Activated CD4-positive, alpha-beta T cell treated with anti-CD3 and anti-CD28 coated beads, Interleukin-2, amount 50 U/mL, for 4 hours (primary cell): ENCODE data around the gene TMEM256.
"Not testable (repeated sequence)": the region's sequence is repeated elsewhere in the genome, so short reads cannot be mapped to it uniquely, and the experiment has no call there.

Experiments used
- DNase-seq, 2 experiments: peaks; one replicate each; pipeline ENCODE4 v3.0.0-alpha.2; 2020

The TMEM256 gene

DNA sequence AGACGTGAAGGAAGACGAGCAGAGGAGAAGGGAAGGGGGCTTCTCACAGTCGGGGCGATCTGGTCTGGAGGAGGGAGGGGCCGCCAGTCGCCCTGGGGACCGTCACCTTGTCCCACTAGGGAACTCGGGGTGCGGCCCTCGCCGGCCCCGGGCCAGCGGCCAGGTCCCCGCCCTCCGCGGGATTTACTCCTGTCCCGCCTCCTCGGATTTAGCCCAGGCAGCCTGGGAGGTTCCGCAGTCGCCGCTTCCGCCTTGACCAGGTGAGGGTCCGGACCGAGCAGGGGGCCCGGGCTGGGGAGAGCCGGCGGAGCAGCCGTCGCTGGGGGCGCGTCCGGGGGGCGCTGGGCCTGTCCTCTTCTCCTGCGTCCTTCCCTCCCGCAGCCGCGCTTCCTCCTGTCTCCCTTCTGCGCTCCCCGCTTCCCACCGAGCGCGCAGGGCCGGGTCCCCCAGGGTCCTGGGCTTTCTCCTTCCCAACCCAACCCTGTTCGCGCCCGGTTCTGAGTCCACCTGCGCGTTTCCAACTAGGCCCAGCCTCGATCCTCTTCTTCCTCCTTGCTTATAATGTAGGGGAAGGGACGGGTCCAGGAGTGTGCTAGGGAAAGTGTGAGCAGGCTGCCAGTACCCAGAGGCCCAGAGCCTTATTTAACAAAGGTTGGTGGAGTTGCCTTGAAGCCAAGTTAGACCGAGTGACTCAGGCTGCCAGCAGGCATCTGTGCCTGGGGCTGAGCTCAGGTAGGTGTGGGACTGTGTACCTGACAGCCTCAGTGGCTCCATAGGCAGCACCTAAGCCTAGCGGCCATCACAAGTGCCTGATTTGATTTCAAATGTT is 22.8 kb downstream of the TMEM256 start, which contains the start of gene TNK1:
TNK1 (plus strand) TSS at position 235 of the 829 bp plus-strand sequence. CDS start 1,838 bp downstream, outside the sequence.
- no peak for DNase-seq

DNA sequence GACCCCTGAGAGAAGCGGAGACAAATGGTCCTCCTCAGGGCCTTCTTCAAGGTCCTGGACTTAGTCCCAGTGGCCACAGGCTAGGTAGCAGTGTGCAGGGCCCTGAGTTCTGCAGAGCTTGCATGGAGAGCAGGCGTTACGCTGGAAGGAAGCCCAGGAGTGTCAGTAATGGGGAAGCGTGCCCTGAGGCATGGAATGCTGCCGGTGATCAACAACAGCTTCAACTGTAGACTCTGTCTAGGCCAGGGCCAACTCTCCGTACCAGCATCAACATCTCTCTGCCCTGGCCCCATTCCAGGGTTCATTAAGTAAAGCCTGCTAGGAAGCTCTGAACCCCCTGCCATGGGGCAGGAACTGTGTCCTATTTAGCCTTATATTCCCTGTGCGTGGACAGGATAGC is 23.6 kb downstream of the TMEM256 start:
- DNase-seq, result no peak

DNA sequence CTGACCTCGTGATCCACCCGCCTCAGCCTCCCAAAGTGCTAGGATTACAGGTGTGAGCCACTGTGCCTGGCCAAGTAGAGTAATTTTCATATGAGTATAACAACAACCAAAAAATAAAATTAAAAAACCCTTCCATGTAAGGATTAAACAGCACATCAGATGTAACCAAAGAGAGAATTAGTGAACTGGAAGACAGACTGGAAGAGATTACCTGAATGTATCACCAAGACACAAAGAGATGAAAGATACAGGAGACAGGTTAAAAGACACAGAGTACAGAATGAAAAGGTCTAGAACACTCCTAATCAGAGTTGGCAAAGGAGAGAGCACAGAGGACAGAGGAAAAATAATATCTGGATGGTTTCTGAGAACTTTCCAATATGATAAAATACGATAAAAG is 24.8 kb downstream of the TMEM256 start:
- no peak for DNase-seq

DNA sequence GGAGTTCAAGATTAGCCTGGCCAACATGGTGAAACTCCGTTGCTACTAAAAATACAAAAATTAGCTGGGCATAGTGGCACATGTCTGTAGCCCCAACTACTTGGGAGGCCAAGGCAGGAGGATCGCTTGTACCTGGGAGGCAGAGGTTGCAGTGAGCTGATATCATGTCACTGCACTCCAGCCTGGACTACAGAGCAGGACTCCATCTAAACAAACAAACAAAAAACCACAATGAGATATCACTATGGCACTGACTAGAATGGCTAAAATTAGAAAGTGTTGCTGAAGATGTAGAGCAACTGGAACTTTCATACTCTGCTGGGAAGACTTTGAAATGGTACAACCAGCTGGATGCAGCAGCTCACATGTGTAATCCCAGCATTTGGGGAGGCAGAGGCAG is 29.5 kb downstream of the TMEM256 start:
- DNase-seq, result no peak

DNA sequence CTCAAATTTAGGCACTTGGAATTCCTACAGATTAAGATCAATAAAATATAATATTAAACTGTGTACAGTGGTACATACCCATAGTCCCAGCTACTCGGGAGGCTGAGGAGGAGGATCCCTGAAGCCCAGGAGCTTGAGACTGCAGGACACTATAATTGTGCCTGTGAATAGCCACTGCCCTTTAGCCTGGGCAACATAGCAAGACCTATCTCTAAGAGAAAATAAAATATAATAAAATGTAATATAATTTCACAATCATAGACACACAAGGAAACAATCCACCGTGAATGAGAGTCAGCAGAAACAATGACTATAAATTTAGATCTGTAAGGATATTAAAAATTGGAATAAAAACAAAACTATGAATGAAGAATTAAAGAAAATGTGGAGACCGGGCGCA is 33.0 kb downstream of the TMEM256 start:
- DNase-seq, result no peak

DNA sequence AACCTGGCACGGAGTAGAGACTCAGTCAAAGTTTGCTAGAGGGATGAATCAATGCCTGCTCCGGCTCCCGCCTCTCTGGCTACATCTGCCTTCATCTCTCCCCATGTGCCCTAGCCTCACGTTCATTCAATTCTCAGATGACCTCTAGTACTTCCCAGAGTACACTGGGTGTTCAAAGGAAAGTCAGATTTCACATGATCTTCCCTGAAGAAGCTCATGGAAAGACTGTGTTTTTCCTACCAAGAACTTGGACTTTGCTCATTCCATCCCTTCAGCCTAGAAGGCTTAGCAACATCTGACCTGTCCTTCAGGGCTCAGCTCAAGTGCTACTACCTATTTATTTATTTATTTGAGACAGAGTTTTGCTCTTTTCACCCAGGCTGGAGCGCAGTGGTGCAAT is 34.1 kb downstream of the TMEM256 start:
- DNase-seq, result no peak

DNA sequence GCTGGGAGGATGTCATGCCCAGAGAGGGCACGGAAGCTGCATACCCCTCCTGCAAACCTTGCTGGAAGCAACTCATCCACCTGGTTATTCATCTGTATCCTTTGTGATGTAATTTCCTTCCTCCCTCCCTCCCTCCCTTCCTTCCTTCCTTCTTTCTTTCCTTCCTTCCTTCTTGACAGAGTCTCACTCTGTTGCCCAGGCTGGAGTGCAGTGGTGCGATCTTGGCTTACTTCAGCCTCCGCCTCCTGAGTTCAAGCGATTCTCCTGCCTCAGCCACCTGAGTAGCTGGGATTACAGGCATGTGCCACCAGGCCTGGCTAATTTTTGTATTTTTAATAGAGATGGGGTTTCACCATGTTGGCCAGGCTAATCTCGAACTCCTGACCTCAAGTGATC is 35.3 kb downstream of the TMEM256 start:
- not testable (repeated sequence) for DNase-seq

DNA sequence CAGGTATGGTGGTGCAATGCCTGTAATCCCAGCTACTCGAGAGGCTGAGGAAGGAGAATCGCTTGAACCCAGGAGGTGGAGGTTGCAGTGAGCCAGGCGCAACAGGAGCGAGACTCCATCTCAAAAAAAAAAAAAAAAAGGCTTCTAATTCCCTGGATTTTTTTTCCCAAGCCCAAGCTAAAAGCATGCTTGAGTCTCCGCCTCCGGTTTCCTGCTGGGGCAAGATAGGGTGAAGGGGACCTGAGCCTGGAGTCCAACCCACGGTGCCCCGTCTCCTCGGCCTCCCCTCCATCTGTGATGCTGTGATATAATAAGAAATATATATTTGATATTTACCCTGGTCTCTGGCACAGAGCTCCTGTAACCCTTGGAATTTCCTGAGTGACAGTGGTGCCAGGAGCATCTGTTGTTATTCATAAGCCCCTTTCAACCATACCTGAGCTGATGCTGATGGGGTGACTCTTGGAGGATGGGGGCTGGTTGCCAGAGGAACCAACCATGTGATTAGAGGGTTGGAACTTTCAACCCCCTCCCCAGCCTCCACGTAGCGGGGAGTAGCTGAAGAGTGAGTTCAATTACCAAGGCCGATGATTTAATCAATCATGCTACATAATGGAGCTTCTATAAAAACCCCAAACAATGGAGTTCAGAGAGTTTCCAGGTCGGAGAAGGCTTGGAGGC is 35.8 kb downstream of the TMEM256 start:
- no peak for DNase-seq

DNA sequence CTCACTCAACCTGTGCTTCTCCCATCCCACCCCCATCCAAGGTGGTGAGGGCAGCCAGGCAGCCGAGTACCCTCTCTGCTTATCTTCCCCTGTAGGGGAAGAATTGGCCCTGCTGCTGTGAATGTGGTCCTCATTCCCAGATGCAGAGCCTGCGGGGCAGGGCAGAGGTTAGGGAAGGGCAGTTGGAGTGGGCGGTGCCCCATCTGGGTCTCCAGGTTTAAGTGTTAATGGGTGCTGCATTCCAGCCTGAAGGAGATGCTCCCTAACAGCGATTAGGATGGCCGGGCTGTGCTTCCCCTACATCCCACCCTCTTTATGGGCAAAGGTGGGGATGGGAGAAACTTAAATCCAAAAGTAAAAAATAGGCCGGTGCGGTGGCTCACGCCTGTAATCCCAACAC is 36.8 kb downstream of the TMEM256 start:
- no peak for DNase-seq

DNA sequence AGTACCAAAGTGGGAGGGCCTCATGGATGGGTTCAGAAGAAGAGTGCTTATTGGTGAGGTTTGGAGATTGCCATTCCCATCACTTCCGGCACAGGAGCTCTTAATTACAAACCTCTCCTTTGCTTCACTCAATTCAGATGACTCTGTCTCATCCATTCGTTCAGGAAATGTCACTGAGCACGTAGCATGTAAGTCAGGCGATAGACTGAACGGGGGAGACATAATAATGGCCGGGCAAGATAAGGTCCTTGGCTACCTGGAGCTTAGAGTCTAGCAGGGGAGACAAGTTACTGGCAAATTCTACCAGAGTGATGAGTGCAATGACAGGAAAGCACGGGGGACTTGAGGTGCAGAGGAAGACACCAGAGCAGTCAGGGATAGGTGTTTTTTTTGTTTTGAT is 37.9 kb downstream of the TMEM256 start:
- DNase-seq, result not testable (repeated sequence)

DNA sequence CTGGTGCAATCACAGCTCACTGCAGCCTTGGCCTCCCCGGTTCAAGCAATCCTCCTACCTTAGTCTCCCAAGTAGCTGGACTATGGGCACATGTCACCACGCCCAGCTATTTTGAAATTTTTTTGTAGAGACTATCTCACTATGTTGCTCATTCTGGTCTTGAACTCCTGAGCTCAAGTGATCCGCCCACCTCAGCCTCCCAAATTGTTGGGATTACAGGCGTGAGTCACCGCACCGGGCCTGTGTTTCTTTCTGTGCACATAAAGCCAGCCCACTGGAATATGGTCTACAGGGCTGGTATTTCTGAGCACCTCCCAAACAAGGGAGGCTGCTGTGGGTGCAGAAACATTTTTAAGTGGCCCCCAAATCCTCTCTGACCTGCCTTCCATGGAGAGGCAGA is 40.6 kb downstream of the TMEM256 start:
- no peak for DNase-seq

DNA sequence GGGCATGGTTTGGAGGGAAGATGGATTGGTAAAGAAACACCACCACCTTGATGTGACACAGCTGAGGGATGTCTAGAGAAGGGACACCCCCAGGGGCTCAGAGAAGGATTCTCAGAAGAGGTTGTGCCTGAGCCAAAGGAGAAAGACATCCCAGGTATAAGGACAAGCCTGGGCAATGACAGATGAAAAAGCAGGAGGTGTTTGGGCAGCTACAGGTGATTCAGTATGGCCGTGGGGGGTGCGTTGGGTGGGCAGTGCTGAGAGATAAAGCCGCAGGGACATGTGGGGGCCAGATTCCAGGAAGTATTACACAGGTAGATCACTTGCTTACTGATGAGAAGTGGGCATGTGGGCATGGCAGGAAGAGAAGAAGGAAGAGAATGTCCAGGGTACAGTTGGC is 42.0 kb downstream of the TMEM256 start:
- no peak for DNase-seq

DNA sequence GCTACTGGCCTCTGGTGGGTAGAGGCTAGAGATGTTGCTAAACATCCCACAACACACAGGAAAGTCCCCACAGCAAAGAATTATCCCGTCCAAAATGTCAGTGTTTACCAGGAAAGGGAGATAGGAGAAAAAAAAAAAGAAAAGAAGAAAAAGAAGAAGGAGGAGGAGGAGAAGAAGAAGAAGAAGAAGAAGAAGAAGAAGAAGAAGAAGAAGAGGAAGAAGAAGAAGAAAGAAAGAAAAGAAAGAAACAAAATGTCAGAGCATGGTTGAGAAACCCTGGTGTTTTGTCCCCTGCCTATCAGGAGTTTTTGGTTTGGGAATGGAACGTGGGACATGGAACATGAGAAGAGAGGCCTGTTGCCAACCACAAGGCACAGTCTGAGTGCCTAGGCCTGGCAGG is 46.5 kb downstream of the TMEM256 start:
- no peak for DNase-seq

DNA sequence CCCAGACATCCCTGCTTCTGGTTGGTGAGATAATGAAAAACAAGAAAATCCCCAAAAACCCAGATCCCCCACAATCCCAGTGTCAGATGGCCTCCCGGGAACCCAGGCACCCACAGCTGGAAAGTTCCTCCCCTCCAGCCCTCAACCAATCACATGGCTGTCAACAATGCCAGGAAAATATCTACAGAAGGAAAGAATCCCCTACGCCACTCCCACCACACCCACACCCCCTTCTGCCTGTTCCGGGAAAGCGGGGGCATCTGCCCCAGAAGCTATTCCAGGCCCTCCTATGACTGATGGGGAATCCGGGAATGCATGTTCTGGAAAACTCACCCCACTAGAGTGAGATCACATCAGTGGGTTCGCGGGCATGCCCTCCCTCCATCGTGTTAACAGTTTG is 47.1 kb downstream of the TMEM256 start:
- DNase-seq, result no peak

DNA sequence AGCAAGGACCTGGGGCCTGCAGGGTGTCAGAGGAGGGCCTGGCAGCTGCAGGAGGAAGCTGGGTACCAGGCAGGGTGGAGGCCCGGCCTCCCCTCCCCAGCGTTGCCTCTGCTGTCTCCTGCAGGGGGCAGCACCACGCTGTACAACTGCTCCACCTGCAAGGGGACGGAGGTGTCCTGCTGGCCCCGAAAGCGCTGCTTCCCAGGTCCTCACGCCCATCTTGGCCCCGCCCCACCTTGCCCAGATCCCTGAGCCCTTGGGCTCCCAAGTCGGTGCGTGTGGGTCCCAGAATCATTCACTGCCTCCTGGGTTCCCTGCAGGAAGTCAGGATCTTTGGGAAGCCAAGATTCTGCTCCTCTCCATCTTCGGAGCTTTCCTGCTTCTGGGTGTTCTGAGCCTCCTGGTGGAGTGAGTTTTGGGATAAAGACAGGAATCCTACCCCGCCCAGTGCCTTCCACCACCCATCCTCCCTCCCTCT is 47.8 kb downstream of the TMEM256 start:
- DNase-seq, result peak; percentile 81 to 82

DNA sequence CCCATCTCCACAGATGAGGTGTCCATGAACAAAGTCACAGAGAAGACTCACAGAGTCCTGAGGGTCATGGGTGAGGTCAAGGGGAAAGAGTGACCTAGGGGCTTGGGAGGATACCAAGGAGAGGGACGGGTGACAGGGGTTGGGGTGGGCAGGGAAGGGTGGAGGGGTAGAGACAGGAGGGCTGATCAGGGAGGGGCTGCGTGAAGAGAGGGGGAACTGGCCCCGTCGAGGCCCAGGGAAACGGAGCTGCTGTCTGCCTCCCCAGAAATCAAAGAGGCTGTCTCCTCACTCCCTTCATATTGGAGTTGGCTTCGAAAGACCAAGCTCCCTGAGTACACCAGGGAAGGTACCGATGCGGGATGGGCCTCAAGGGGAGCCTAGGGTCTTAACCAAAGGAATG is 48.3 kb downstream of the TMEM256 start:
- DNase-seq, result no peak

DNA sequence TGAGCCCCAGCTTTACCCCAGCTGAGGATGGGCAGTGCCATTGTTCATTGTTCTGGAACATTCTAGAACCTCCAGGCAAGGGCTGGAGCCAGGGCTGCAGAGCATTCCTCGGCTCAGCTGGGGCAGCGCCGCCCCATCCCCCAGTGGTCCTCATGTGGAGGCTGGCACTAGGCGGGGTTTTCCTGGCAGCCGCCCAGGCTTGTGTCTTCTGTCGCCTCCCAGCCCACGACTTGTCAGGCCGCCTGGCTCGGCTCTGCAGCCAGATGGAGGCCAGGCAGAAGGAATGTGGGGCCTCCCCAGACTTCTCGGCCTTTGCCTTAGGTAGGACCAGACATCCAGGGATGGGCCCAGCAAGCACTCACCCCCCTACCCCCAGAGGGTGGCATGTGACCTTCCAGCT is 48.8 kb downstream of the TMEM256 start, which contains the start of gene TMEM95:
TMEM95 (plus strand) TSS at position 104 of the 400 bp plus-strand sequence; CDS start at position 153, 49 bp downstream.
- DNase-seq, result no peak

DNA sequence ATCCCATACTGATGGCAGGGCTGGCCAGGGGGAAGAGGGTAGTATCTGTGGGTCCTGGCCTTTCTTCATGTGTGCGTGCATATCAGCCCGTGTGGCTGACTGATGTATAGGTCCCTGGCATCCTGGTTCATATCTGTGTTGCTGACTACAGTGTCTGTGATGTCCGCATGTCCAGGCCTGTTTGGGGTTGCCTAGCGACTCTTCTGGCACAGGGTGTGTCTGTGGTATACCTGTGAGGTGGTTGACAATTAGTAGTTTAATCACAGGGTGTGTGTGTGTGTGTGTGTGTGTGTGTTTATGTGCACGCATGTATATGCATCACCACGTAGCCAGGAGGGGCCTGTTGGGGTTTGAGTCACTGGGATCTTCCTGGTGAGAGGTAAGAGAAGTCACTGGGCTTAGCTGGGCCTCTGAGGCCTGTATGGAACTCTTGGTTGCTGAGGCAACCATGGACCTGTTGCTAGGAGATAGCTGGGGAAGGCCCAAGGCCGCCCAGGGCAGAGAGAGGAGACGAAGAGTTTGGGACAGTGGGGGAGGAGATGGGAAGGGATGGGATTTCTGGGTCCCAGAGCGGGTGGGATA is 49.5 kb downstream of the TMEM256 start:
- no peak for DNase-seq
